H1 (cell line): Measurements from ENCODE around the gene TMCC1. TPM values are rescaled to one million over a fixed set of nuclear protein-coding genes. Genes with fewer than 3 reads are reported as not detected.

Source experiments
- CTCF ChIA-PET: fragments of 300-600 bp; sonication (Branson Sonifier 250); formaldehyde crosslinking; loops from one replicate; lab custom pipeline; 2021; ENCODE audit not compliant: partially characterized antibody; lab: Charles Lee
- POLR2A ChIA-PET: fragments of 300-600 bp; sonication (Branson Sonifier 250); formaldehyde crosslinking; loops from one replicate; lab custom pipeline; 2021; ENCODE audit warnings: inconsistent platforms; ENCODE audit not compliant: partially characterized antibody; lab: Charles Lee
- DNase-seq, 2 experiments: peaks; one replicate each; pipeline versions ENCODE4 v3.0.0 to v3.0.0-alpha.2; 2010 to 2022; ENCODE audit warnings: low spot score in 2 of 2, low read depth in 1 of 2, mixed read lengths in 1 of 2
- FAIRE-seq: peaks from 2 replicates; lab custom pipeline; 2011; peaks lifted over from hg19 to GRCh38; lab: Jason Lieb, UNC
- H2AFZ ChIP-seq: 2 replicates; pipeline ENCODE4 v1.8.1; 2012; ENCODE audit warnings: low read length, inconsistent platforms
- H2AK5ac ChIP-seq: 2 replicates; pipeline ENCODE4 v1.6.1; 2013; ENCODE audit warnings: low read depth, low read length
- H2BK120ac ChIP-seq: replicated peaks from 2 replicates; pipeline ENCODE3; 2013; ENCODE audit warnings: low read depth, low read length, inconsistent platforms
- H2BK12ac ChIP-seq: 2 replicates; pipeline ENCODE4 v1.6.1; 2013; ENCODE audit warnings: low read depth, low read length
- H2BK15ac ChIP-seq: 2 replicates; pipeline ENCODE4 v1.6.1; 2013; ENCODE audit warnings: low read length
- H2BK20ac ChIP-seq: 2 replicates; pipeline ENCODE4 v1.6.1; 2013; ENCODE audit warnings: low read length
- H2BK5ac ChIP-seq: 2 replicates; pipeline ENCODE4 v1.6.1; 2013; ENCODE audit warnings: low read depth, low read length
- H3K14ac ChIP-seq: 2 replicates; pipeline ENCODE4 v1.6.1; 2013; ENCODE audit warnings: inconsistent platforms; ENCODE audit not compliant: insufficient read length
- H3K18ac ChIP-seq: 2 replicates; pipeline ENCODE4 v1.6.1; 2013; ENCODE audit warnings: low read length; ENCODE audit errors: extremely low read depth
- H3K23ac ChIP-seq: 2 replicates; pipeline ENCODE4 v1.6.1; 2013; ENCODE audit warnings: inconsistent platforms; ENCODE audit not compliant: insufficient read length
- H3K23me2 ChIP-seq: 2 replicates; pipeline ENCODE4 v1.6.1; 2013; ENCODE audit warnings: low read depth, low read length
- H3K27ac ChIP-seq: 2 replicates; pipeline ENCODE4 v1.6.1; 2011; ENCODE audit warnings: low read depth, low read length, inconsistent platforms
- H3K27me3 ChIP-seq, 4 experiments: replicated peaks in 1 of 4; 1 replicate in 1 of 4; 2 replicates in 3 of 4; pipeline versions ENCODE4 v1.6.1 to v1.8.1; 2011 to 2013; ENCODE audit warnings: low read length in 3 of 4, mild to moderate bottlenecking in 3 of 4, inconsistent platforms in 2 of 4, mixed read lengths in 2 of 4, moderate library complexity in 1 of 4; ENCODE audit not compliant: control insufficient read depth in 3 of 4, insufficient read depth in 3 of 4; ENCODE audit errors: extremely low read depth in 1 of 4
- H3K36me3 ChIP-seq, 4 experiments: 2 replicates each; pipeline versions ENCODE4 v1.6.1 to v1.8.1; 2011 to 2013; ENCODE audit warnings: mild to moderate bottlenecking in 4 of 4, low read length in 3 of 4, moderate library complexity in 2 of 4, control low read depth in 1 of 4, inconsistent platforms in 1 of 4; ENCODE audit not compliant: insufficient read depth in 4 of 4, control insufficient read depth in 2 of 4
- H3K4ac ChIP-seq: replicated peaks from 2 replicates; pipeline ENCODE3; 2013; ENCODE audit warnings: low read length, low read depth, mixed read lengths, inconsistent platforms; ENCODE audit not compliant: insufficient read length
- H3K4me1 ChIP-seq, 4 experiments: replicated peaks in 1 of 4; 1 replicate in 1 of 4; 2 replicates in 3 of 4; pipeline versions ENCODE4 v1.6.1 to v1.8.1; 2011 to 2013; ENCODE audit warnings: low read length in 3 of 4, inconsistent platforms in 2 of 4, mixed read lengths in 1 of 4; ENCODE audit not compliant: insufficient read depth in 4 of 4, control insufficient read depth in 3 of 4
- H3K4me2 ChIP-seq, 2 experiments: 2 replicates each; pipeline versions ENCODE4 v1.6.1 to v1.8.1; 2011 to 2013; ENCODE audit warnings: low read depth in 2 of 2, low read length in 2 of 2, control low read depth in 1 of 2, inconsistent platforms in 1 of 2, mild to moderate bottlenecking in 1 of 2; ENCODE audit not compliant: insufficient read depth in 1 of 2
- H3K4me3 ChIP-seq, 4 experiments: fragments of 200-600, 300-600 bp in 1 of 4; sonication (generic), shearing (Covaris generic), sonication (Bioruptor Twin) in 1 of 4; 2 replicates each; pipeline versions ENCODE4 v1.5.1 to v1.8.1; 2011 to 2016; ENCODE audit warnings: low read length in 4 of 4, low read depth in 3 of 4, control low read depth in 2 of 4, inconsistent platforms in 2 of 4, mild to moderate bottlenecking in 2 of 4, mixed read lengths in 1 of 4, moderate library complexity in 1 of 4; ENCODE audit not compliant: insufficient read depth in 2 of 4; ENCODE audit errors: extremely low read depth in 1 of 4
- H3K56ac ChIP-seq: replicated peaks from 2 replicates; pipeline ENCODE3; 2013; ENCODE audit warnings: low read depth, mild to moderate bottlenecking, mixed read lengths, low read length, inconsistent platforms; ENCODE audit not compliant: insufficient read length
- H3K79me1 ChIP-seq: 2 replicates; pipeline ENCODE4 v1.6.1; 2013; ENCODE audit warnings: low read depth, low read length, control low read depth
- H3K79me2 ChIP-seq, 2 experiments: 2 replicates each; pipeline versions ENCODE4 v1.6.1 to v1.8.1; 2012 to 2013; ENCODE audit warnings: low read length in 2 of 2, mild to moderate bottlenecking in 2 of 2, inconsistent platforms in 1 of 2; ENCODE audit not compliant: insufficient read depth in 2 of 2, control insufficient read depth in 1 of 2
- H3K9ac ChIP-seq, 4 experiments: replicated peaks in 1 of 4; 1 replicate in 1 of 4; 2 replicates in 3 of 4; pipeline versions ENCODE4 v1.6.1 to v1.8.1; 2011 to 2013; ENCODE audit warnings: low read depth in 3 of 4, low read length in 3 of 4, control low read depth in 2 of 4, mild to moderate bottlenecking in 2 of 4, moderate library complexity in 2 of 4, inconsistent platforms in 1 of 4; ENCODE audit errors: extremely low read depth in 1 of 4
- H3K9me3 ChIP-seq, 2 experiments: 2 replicates each; pipeline versions ENCODE4 v1.6.1 to v1.8.1; 2012 to 2013; ENCODE audit warnings: mild to moderate bottlenecking in 2 of 2, moderate library complexity in 2 of 2, control low read depth in 1 of 2, inconsistent platforms in 1 of 2, low read depth in 1 of 2, low read length in 1 of 2, mixed read lengths in 1 of 2; ENCODE audit not compliant: insufficient read depth in 2 of 2
- H4K20me1 ChIP-seq, 2 experiments: replicated peaks in 1 of 2; 2 replicates each; pipeline versions ENCODE3 to v1.8.1; 2011 to 2013; ENCODE audit warnings: inconsistent platforms in 2 of 2, low read length in 2 of 2, mild to moderate bottlenecking in 1 of 2; ENCODE audit not compliant: insufficient read depth in 2 of 2, control insufficient read depth in 1 of 2
- H4K5ac ChIP-seq: 2 replicates; pipeline ENCODE4 v1.6.1; 2013; ENCODE audit warnings: low read length, low read depth, mixed read lengths, inconsistent platforms; ENCODE audit not compliant: insufficient read length
- H4K8ac ChIP-seq: 2 replicates; pipeline ENCODE4 v1.8.0; 2013; ENCODE audit warnings: mild to moderate bottlenecking, moderate library complexity, low read length, inconsistent platforms; ENCODE audit not compliant: insufficient read depth; ENCODE audit errors: extremely low read depth
- H4K91ac ChIP-seq: replicated peaks from 2 replicates; pipeline ENCODE3; 2013; ENCODE audit warnings: low read length, mixed read lengths, inconsistent platforms; ENCODE audit not compliant: insufficient read length
- CEBPB ChIP-seq: IDR thresholded peaks from 2 replicates; pipeline ENCODE4 v1.6.1; 2012; ENCODE audit warnings: low read depth, low read length
- RBBP5 ChIP-seq: IDR thresholded peaks from 2 replicates; pipeline ENCODE4 v1.7.1; 2012; ENCODE audit warnings: low read depth, mild to moderate bottlenecking, inconsistent platforms, low read length, moderate library complexity, borderline replicate concordance
- WGBS, 2 experiments: shearing (Covaris generic) in 1 of 2; methylation state at CpG; one replicate each; pipeline versions ENCODE4 v1.1.6 to v1.1.7; 2013 to 2015; ENCODE audit warnings: low lambda C conversion rate in 2 of 2, mixed read lengths in 2 of 2, inconsistent platforms in 1 of 2, low coverage in 1 of 2, missing lambda C conversion rate in 1 of 2; ENCODE audit not compliant: insufficient replicate concordance in 2 of 2, insufficient coverage in 1 of 2, insufficient read length in 1 of 2; ENCODE audit errors: extremely low coverage in 1 of 2, missing lambda C conversion rate in 1 of 2; 5-methylcytosine and 5-hydroxymethylcytosine counted together
- polyA plus RNA-seq, 7 experiments: library from polyadenylated mRNA; depleted of rRNA in 3 of 7; stranded (reverse) in 5 of 7; unstranded in 2 of 7; fragments of >200 nt in 5 of 7; fragments of 200-250 nt in 2 of 7; gene quantifications; 1 replicate in 5 of 7; 2 replicates in 1 of 7; 4 replicates in 1 of 7; pipeline versions ENCODE4 v1.2.1 to v1.2.3, GENCODE V29; 2011 to 2013; ENCODE audit warnings: missing spikeins in 2 of 7, mixed read lengths in 2 of 7
- total RNA-seq: library from RNA; stranded (reverse); fragmentation: NEBNext Ultra II Directional; extraction: Animal tissue kit (Norgen Biotek cat#: 25700); gene quantifications from 2 replicates; pipeline ENCODE4 v1.2.1, GENCODE V29; 2021

The TMCC1 gene
- total and polyA plus RNA-seq, 2 of the 8 experiments (the other 6 are each of a cell fraction or from before 2014, with no cell fraction given): 10.4 to 27.1 TPM

DNA sequence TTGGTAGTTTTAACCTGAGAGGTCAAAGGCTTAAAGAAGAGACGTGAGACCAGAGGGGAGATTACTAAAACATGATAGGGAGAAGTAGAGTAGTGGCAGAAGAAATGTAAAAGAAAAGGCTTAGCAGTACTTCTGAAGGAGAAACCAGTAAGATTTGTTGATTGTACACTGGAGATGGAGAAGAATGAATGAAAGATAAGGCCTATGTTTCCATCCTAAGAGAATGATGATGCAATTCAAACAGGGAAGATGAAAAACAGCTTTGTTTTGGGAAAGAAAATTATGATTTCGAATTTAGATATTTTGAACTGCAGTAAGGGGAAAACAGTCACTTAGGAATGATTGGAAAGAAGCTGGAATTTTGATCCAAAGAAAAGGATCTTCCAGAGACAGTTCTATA, 189.6 kb downstream of the TMCC1 start:
- no peak overlapping the region for H3K4me3 ChIP-seq
- H2BK12ac ChIP-seq: no peak overlapping the region
- H4K8ac ChIP-seq: no peak overlapping the region
- H3K9me3 ChIP-seq: no peaks in the 10 kb centered on the region
- H3K79me2 ChIP-seq: no peaks in the 10 kb centered on the region
- WGBS, 2 experiments: 90 to 100% methylated on average over 1 to 2 of the region's 2 CpGs
- no peak overlapping the region for H4K91ac ChIP-seq
- no peak overlapping the region for H2AK5ac ChIP-seq
- no peaks in the 10 kb centered on the region; the same call in 1 of the 2 replicates for H3K79me1 ChIP-seq
- POLR2A ChIA-PET: no interaction called here
- no peak overlapping the region for H3K23ac ChIP-seq
- H3K23me2 ChIP-seq: no peaks in the 10 kb centered on the region
- no peak overlapping the region for H3K14ac ChIP-seq
- H2AFZ ChIP-seq: no peak overlapping the region
- H3K27me3 ChIP-seq: no peaks in the 10 kb centered on the region
- DNase-seq (no peak), FAIRE-seq (no peak)
- no peak overlapping the region for H3K4me2 ChIP-seq
- peaks cover 0 to 2% of the 10 kb centered on the region in 2 experiments for H4K20me1 ChIP-seq
- CTCF ChIA-PET: interaction anchor here (0.6 to 2.8 kb wide), 3 partner anchors 13 to 76 kb away, joined by 3 to 7 read pairs (median 3); no protein-coding TSS in a partner anchor
- no peak overlapping the region for H2BK20ac ChIP-seq
- H2BK15ac ChIP-seq: no peak overlapping the region
- no peaks in the 10 kb centered on the region for H3K36me3 ChIP-seq
- H3K56ac ChIP-seq: no peak overlapping the region
- H2BK120ac ChIP-seq: no peak overlapping the region
- no peak overlapping the region for H3K27ac ChIP-seq
- peaks cover 0 to 15% (median 5%) of the 10 kb centered on the region in 4 experiments; a peak in 5 of 7 replicates for H3K4me1 ChIP-seq
- no peak overlapping the region for H3K4ac ChIP-seq
- no peak overlapping the region for H2BK5ac ChIP-seq
- 0 out of 2 replicates have a peak, but pooled peaks have one; percentile 16 for TF ChIP-seq CEBPB
- no peak for TF ChIP-seq RBBP5
- no peak overlapping the region for H4K5ac ChIP-seq
- H3K9ac ChIP-seq: no peak overlapping the region
- H3K18ac ChIP-seq: no peak overlapping the region
